GM18867 (cell line): ENCODE measurements around the gene LTF.
"Not testable (repeated sequence)": the region's sequence is repeated elsewhere in the genome, so short reads cannot be mapped to it uniquely, and the experiment has no call there.

ENCODE experiments used
- ATAC-seq: cut with Tn5 transposase; IDR thresholded peaks from one replicate; pipeline ENCODE4 v1.9.1; 2021; ENCODE audit warnings: mild to moderate bottlenecking, moderate library complexity; ENCODE audit not compliant: unreplicated experiment

Gene LTF

GRCh38 chr3:46398186-46398955 is 66.3 kb downstream of the LTF start:
- ATAC-seq: no peak

GRCh38 chr3:46397111-46397510 is 67.6 kb downstream of the LTF start:
- ATAC-seq: no peak

- ATAC-seq: no peak
These were observed 68.8 kb downstream of the LTF start for GRCh38 chr3:46395766-46396530.

GRCh38 chr3:46395210-46395661 is 69.5 kb downstream of the LTF start:
- ATAC-seq: no peak

GRCh38 chr3:46393554-46394434 is 70.9 kb downstream of the LTF start:
- ATAC-seq: no peak

- no peak for ATAC-seq
These were observed 71.7 kb downstream of the LTF start for GRCh38 chr3:46393011-46393410.

GRCh38 chr3:46391526-46391925 is 73.2 kb downstream of the LTF start:
- ATAC-seq: not testable (repeated sequence)

GRCh38 chr3:46389306-46389705 is 75.4 kb downstream of the LTF start:
- no peak for ATAC-seq

- not testable (repeated sequence) for ATAC-seq
These were observed 75.9 kb downstream of the LTF start for GRCh38 chr3:46388847-46389246.

- ATAC-seq: no peak
These were observed 78.5 kb downstream of the LTF start for GRCh38 chr3:46386205-46386604.
